ENCODE results near the gene CIAO2A. TPM values are rescaled to one million over a fixed set of nuclear protein-coding genes. Genes with fewer than 3 reads are reported as not detected.

The CIAO2A gene
- total RNA-seq, 2 donors from 2014 or later: 54.6 to 63.2 TPM

- Histone ChIP-seq H3K27me3 (ENCODE audit: control insufficient read depth, insufficient read depth, low read length, poor library complexity, severe bottlenecking) (no peaks in the 10 kb centered on the region), H3K4me3 (ENCODE audit: low read length) (no peak overlapping the region), H3K27ac (ENCODE audit: low read depth, low read length) (no peak overlapping the region), H3K36me3 (ENCODE audit: control insufficient read depth, insufficient read depth, low read length) (no peaks in the 10 kb centered on the region), H3K9ac (ENCODE audit: extremely low read depth, low read length, poor library complexity, severe bottlenecking) (no peak overlapping the region), H3K4me1 (ENCODE audit: control insufficient read depth, insufficient read depth, low read length) (no peaks in the 10 kb centered on the region), H3K9me3 (ENCODE audit: control insufficient read depth, low read length) (no peaks in the 10 kb centered on the region)
- Mint-ChIP-seq H3K4me3 (no peak overlapping the region), H3K27ac (no peak overlapping the region), H3K9me3 (no peaks in the 10 kb centered on the region), H3K36me3 (ENCODE audit: low read depth) (no peaks in the 10 kb centered on the region), H3K27me3 (ENCODE audit: insufficient read depth) (no peaks in the 10 kb centered on the region), H3K4me1 (peaks cover 21% of the 10 kb centered on the region)
- TF ChIP-seq CTCF (conservative IDR thresholded peaks at IDR 0.05): no peak
- no peak for DNase-seq
- WGBS, 2 experiments (ENCODE audit: insufficient coverage in 1 of 2, insufficient read length in 1 of 2): 94 to 100% methylated on average over 1 of the region's 1 CpG
Observed at GRCh38 chr15:64035525-64035924, 58.1 kb downstream of the CIAO2A start.

GRCh38 chr15:64034519-64034918, 59.1 kb downstream of the CIAO2A start:
- WGBS, 2 experiments (ENCODE audit: insufficient coverage in 1 of 2, insufficient read length in 1 of 2): 72% methylated on average over 4 of the region's 4 CpGs; no CpG with 5 or more reads in 1 of the 2 experiments
- TF ChIP-seq CTCF (conservative IDR thresholded peaks at IDR 0.05): no peak
- Histone ChIP-seq H3K27me3 (ENCODE audit: control insufficient read depth, insufficient read depth, low read length, poor library complexity, severe bottlenecking) (no peaks in the 10 kb centered on the region), H3K27ac (ENCODE audit: low read depth, low read length) (no peak overlapping the region), H3K36me3 (ENCODE audit: control insufficient read depth, insufficient read depth, low read length) (no peaks in the 10 kb centered on the region), H3K4me1 (ENCODE audit: control insufficient read depth, insufficient read depth, low read length) (no peaks in the 10 kb centered on the region), H3K4me3 (ENCODE audit: low read length) (no peak overlapping the region), H3K9me3 (ENCODE audit: control insufficient read depth, low read length) (no peaks in the 10 kb centered on the region), H3K9ac (ENCODE audit: extremely low read depth, low read length, poor library complexity, severe bottlenecking) (no peak overlapping the region)
- no peaks in the 10 kb centered on the region for H3K27me3 Mint-ChIP-seq (ENCODE audit: insufficient read depth)
- H3K4me1 Mint-ChIP-seq: peaks cover 15% of the 10 kb centered on the region
- no peak overlapping the region for H3K27ac Mint-ChIP-seq
- H3K36me3 Mint-ChIP-seq (ENCODE audit: low read depth): no peaks in the 10 kb centered on the region
- no peak for DNase-seq
- no peak overlapping the region for H3K4me3 Mint-ChIP-seq
- no peaks in the 10 kb centered on the region for H3K9me3 Mint-ChIP-seq

GRCh38 chr15:64032329-64032728, 61.3 kb downstream of the CIAO2A start:
- no peak for DNase-seq
- H3K27me3 Mint-ChIP-seq (ENCODE audit: insufficient read depth): no peaks in the 10 kb centered on the region
- H3K4me3 Mint-ChIP-seq: no peak overlapping the region
- H3K9ac ChIP-seq (ENCODE audit: extremely low read depth, low read length, poor library complexity, severe bottlenecking): no peak overlapping the region
- peaks cover 10% of the 10 kb centered on the region for H3K4me1 Mint-ChIP-seq
- no peak for TF ChIP-seq CTCF (conservative IDR thresholded peaks at IDR 0.05)
- no peaks in the 10 kb centered on the region for H3K4me1 ChIP-seq (ENCODE audit: control insufficient read depth, insufficient read depth, low read length)
- 89 to 91% methylated on average over 5 of the region's 5 CpGs for WGBS, 2 experiments (ENCODE audit: insufficient coverage in 1 of 2, insufficient read length in 1 of 2)
- no peak overlapping the region for H3K4me3 ChIP-seq (ENCODE audit: low read length)
- H3K36me3 Mint-ChIP-seq (ENCODE audit: low read depth): no peaks in the 10 kb centered on the region
- H3K9me3 Mint-ChIP-seq: no peaks in the 10 kb centered on the region
- H3K36me3 ChIP-seq (ENCODE audit: control insufficient read depth, insufficient read depth, low read length): no peaks in the 10 kb centered on the region
- no peak overlapping the region for H3K27ac Mint-ChIP-seq
- H3K9me3 ChIP-seq (ENCODE audit: control insufficient read depth, low read length): no peaks in the 10 kb centered on the region
- no peak overlapping the region for H3K27ac ChIP-seq (ENCODE audit: low read depth, low read length)
- no peaks in the 10 kb centered on the region for H3K27me3 ChIP-seq (ENCODE audit: control insufficient read depth, insufficient read depth, low read length, poor library complexity, severe bottlenecking)

Data from endodermal cell (in vitro differentiated cells).